Kidney (tissue), 14 donors: ENCODE measurements around the gene METTL23. TPM values are rescaled to one million over a fixed set of nuclear protein-coding genes. Genes with fewer than 3 reads are reported as not detected.

ENCODE experiments used
- DNase-seq, 5 donors: peaks; one replicate each; pipeline ENCODE4 v3.0.0-alpha.2; 2013 to 2020
- FAIRE-seq: peaks from 2 replicates; lab custom pipeline; 2012; peaks lifted over from hg19 to GRCh38; lab: Jason Lieb, UNC
- H3K27ac ChIP-seq, 2 donors: one replicate each; pipeline ENCODE4 v1.7.0; 2013; ENCODE audit warnings: low read depth in 2 of 2, low read length in 2 of 2, inconsistent platforms in 1 of 2
- H3K27me3 ChIP-seq: one replicate; pipeline ENCODE4 v1.7.1; 2013; ENCODE audit warnings: low read length, inconsistent platforms; ENCODE audit not compliant: control insufficient read depth, insufficient read depth
- H3K36me3 ChIP-seq, 3 donors: one replicate each; pipeline versions ENCODE4 v1.7.0 to v1.7.1; 2013; ENCODE audit warnings: low read length in 3 of 3, control low read depth in 1 of 3, inconsistent platforms in 1 of 3; ENCODE audit not compliant: insufficient read depth in 3 of 3, control insufficient read depth in 2 of 3
- H3K4me1 ChIP-seq, 3 donors: one replicate each; pipeline versions ENCODE4 v1.7.0 to v1.7.1; 2013; ENCODE audit warnings: low read length in 3 of 3, inconsistent platforms in 1 of 3, low read depth in 1 of 3; ENCODE audit not compliant: control insufficient read depth in 2 of 3, insufficient read depth in 2 of 3
- H3K4me3 ChIP-seq, 3 donors: one replicate each; pipeline versions ENCODE4 v1.7.0 to v1.8.1; 2013; ENCODE audit warnings: low read length in 3 of 3, control low read depth in 1 of 3, inconsistent platforms in 1 of 3
- H3K9ac ChIP-seq, 3 donors: one replicate each; pipeline versions ENCODE4 v1.7.0 to v1.7.1; 2013; ENCODE audit warnings: low read length in 3 of 3, control low read depth in 1 of 3, inconsistent platforms in 1 of 3
- H3K9me3 ChIP-seq, 3 donors: one replicate each; pipeline versions ENCODE4 v1.7.0 to v1.7.1; 2013; ENCODE audit warnings: low read length in 3 of 3, control low read depth in 1 of 3, inconsistent platforms in 1 of 3; ENCODE audit not compliant: control insufficient read depth in 2 of 3, insufficient read depth in 1 of 3
- CTCF ChIP-seq: IDR thresholded peaks from 3 replicates; pipeline ENCODE4 v1.5.1; 2012; ENCODE audit warnings: mild to moderate bottlenecking, moderate library complexity, borderline replicate concordance; ENCODE audit not compliant: insufficient read depth; ENCODE audit errors: extremely low read depth
- intact Hi-C: fragments of 100-400 bp; cut with DNase I; formaldehyde crosslinking; loops from one replicate; pipeline ENCODE4 v1.11.1; 2022
- polyA plus RNA-seq: library from polyadenylated mRNA; stranded (reverse); fragments of 350-450 nt; fragmentation: Illumina TruSeq; extraction: RNeasy Lipid Tissue Mini Kit (QIAGEN cat#74804); gene quantifications from one replicate; pipeline ENCODE4 v1.2.3, GENCODE V29; 2014; ENCODE audit warnings: low read depth, low replicate concordance; ENCODE audit not compliant: insufficient read depth
- total RNA-seq: library from RNA; stranded (reverse); fragmentation: NEBNext Ultra II Directional; extraction: Animal tissue kit (Norgen Biotek cat#: 25700); gene quantifications from one replicate; pipeline ENCODE4 v1.2.1, GENCODE V29; 2021
- donor health status: control.
- donor health status: control.
- donor health status: control.
- donor health status: control.
- donor health status: control.
- donor health status: DM: yes; HTN: yes; CAD: no.
- donor health status: Normal renal cell carcinoma (clear cell type).

METTL23 gene
- total and polyA plus RNA-seq, 2 donors from 2014 or later = 38.2 to 53.0 TPM

GRCh38 chr17:76702941-76703637 is 23.6 kb upstream of the METTL23 start:
- DNase-seq = peak in 1 of 5 donors; percentile 35
- Histone ChIP-seq H3K4me3 (no peak overlapping the region), H3K27ac (no peak overlapping the region), H3K9ac (no peak overlapping the region), H3K4me1 (peaks cover 0 to 11% (median 0%) of the 10 kb centered on the region in 3 donors), H3K36me3 (no peaks in the 10 kb centered on the region), H3K9me3 (no peaks in the 10 kb centered on the region), H3K27me3 (no peaks in the 10 kb centered on the region)
- FAIRE-seq = no peak
- no peak for TF ChIP-seq CTCF
- intact Hi-C loops = no loop called here

DNA sequence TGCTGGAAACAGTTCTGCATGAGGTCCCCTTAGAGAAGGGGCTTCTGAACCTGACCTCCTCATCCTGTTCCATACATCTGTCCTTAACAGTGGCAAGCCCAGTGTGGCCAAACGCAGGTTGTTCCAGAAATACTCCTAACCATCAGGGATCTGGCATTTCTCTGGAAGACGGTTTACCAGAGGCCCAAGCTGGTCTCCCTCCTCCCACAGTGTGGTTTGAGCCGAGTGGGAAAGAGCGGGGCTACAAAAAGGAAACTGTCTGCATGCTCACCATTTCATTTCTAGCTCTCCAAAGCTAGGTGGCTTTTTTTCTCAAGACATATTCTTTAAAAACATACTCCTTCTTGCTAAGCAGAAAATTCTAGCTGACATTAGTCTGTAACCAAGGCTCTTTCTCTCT is 21.8 kb upstream of the METTL23 start:
- intact Hi-C loops = no loop called here
- no peak for TF ChIP-seq CTCF
- Histone ChIP-seq H3K9ac (no peak overlapping the region), H3K27ac (no peak overlapping the region), H3K36me3 (no peaks in the 10 kb centered on the region), H3K4me1 (peaks cover 0 to 17% (median 9%) of the 10 kb centered on the region in 3 donors), H3K4me3 (no peak overlapping the region), H3K9me3 (no peaks in the 10 kb centered on the region), H3K27me3 (no peaks in the 10 kb centered on the region)
- DNase-seq = no peak
- no peak for FAIRE-seq

DNA sequence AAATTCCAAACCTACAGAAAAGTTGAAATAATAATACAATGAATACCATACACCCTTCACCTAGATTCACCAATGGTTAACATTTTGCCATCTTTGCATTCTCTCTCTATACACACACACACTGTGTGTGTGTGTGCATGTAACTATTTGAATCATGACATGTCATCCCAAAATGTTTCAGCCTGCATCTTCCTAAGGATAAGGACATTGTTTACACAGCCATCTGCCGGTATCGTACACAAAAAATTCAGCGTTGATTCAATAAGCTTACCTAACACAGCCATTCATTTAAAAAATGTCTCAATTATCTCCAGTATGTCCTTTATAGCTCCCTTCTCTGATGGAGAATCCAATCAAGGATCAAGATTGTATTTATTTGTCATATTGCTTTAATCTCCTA is 19.8 kb upstream of the METTL23 start:
- FAIRE-seq = no peak
- TF ChIP-seq CTCF = no peak
- intact Hi-C loops = no loop called here
- Histone ChIP-seq H3K36me3 (no peaks in the 10 kb centered on the region), H3K27ac (no peak overlapping the region), H3K9ac (no peak overlapping the region), H3K4me3 (no peak overlapping the region), H3K4me1 (peaks cover 2 to 15% (median 13%) of the 10 kb centered on the region in 3 donors), H3K27me3 (no peaks in the 10 kb centered on the region), H3K9me3 (no peaks in the 10 kb centered on the region)
- DNase-seq = no peak
